Cardiac muscle cell (in vitro differentiated cells and primary cell): ENCODE data around the gene SLC51A. TPM values are rescaled to one million over a fixed set of nuclear protein-coding genes. Genes with fewer than 3 reads are reported as not detected.

ENCODE experiments used
- DNase-seq, 2 donors: peaks; one replicate each; pipeline versions ENCODE4 v3.0.0 to v3.0.0-alpha.2; 2010 to 2017; ENCODE audit warnings: low read depth in 1 of 2, low spot score in 1 of 2
- H3K27ac ChIP-seq: fragments of 200-600 bp; sonication (generic); 2 replicates; pipeline ENCODE4 v1.5.1; 2016
- H3K27me3 ChIP-seq: fragments of 200-600 bp; sonication (generic); 2 replicates; pipeline ENCODE4 v1.6.0; 2016; ENCODE audit warnings: control low read depth
- H3K36me3 ChIP-seq: fragments of 200-600 bp; sonication (generic); 2 replicates; pipeline ENCODE4 v1.5.1; 2016; ENCODE audit warnings: control low read depth
- H3K4me1 ChIP-seq: fragments of 200-600 bp; sonication (generic); 2 replicates; pipeline ENCODE4 v1.8.1; 2017; ENCODE audit warnings: low read depth, mild to moderate bottlenecking, mixed run types
- H3K4me3 ChIP-seq: fragments of 200-600 bp; sonication (generic); 2 replicates; pipeline ENCODE4 v1.5.1; 2016; ENCODE audit warnings: mild to moderate bottlenecking
- H3K9me3 ChIP-seq: fragments of 200-600 bp; sonication (generic); 2 replicates; pipeline ENCODE4 v1.5.1; 2017; ENCODE audit warnings: low read depth, mild to moderate bottlenecking, control low read depth
- CTCF ChIP-seq: IDR thresholded peaks from 2 replicates; pipeline ENCODE4 v1.5.1; 2012; ENCODE audit warnings: low read depth, mild to moderate bottlenecking, low read length
- polyA plus RNA-seq: library from polyadenylated mRNA; unstranded; fragments of >200 nt; fragmentation: Nextera tagmentation; extraction: Ambion mirVana; gene quantifications from 2 replicates; pipeline ENCODE4 v1.2.1, GENCODE V29; 2016
- total RNA-seq: library from RNA; depleted of rRNA; stranded (reverse); fragments of >200 nt; gene quantifications from 2 replicates; pipeline ENCODE4 v1.2.3, GENCODE V29; 2016

Gene SLC51A
- total and polyA plus RNA-seq, 2 experiments from 2014 or later: 3.9 TPM; not detected in 1

GRCh38 chr3:196215493-196216020 lies 777 bp upstream of the SLC51A start:
- Histone ChIP-seq H3K36me3 (no peaks in the 10 kb centered on the region), H3K4me3 (no peak overlapping the region), H3K27me3 (no peaks in the 10 kb centered on the region), H3K4me1 (peaks cover 5% of the 10 kb centered on the region), H3K27ac (no peak overlapping the region), H3K9me3 (no peaks in the 10 kb centered on the region)
- no peak for TF ChIP-seq CTCF
- no peak for DNase-seq

- Histone ChIP-seq H3K4me1 (peaks cover 5% of the 10 kb centered on the region), H3K4me3 (no peak overlapping the region), H3K36me3 (no peaks in the 10 kb centered on the region), H3K27ac (no peak overlapping the region), H3K9me3 (no peaks in the 10 kb centered on the region), H3K27me3 (no peaks in the 10 kb centered on the region)
- no peak for TF ChIP-seq CTCF
- DNase-seq: no peak
These were observed 412 bp downstream of the SLC51A start for GRCh38 chr3:196216681-196217211.

GRCh38 chr3:196217307-196218154 lies 1.2 kb downstream of the SLC51A start:
- H3K27me3 ChIP-seq: no peaks in the 10 kb centered on the region
- H3K36me3 ChIP-seq: no peaks in the 10 kb centered on the region
- H3K27ac ChIP-seq: no peak overlapping the region
- no peak overlapping the region for H3K4me3 ChIP-seq
- DNase-seq: no peak
- no peak for TF ChIP-seq CTCF
- H3K4me1 ChIP-seq: peaks cover 5% of the 10 kb centered on the region
- no peaks in the 10 kb centered on the region for H3K9me3 ChIP-seq

GRCh38 chr3:196218155-196218712 lies 1.9 kb downstream of the SLC51A start:
- no peak for DNase-seq
- no peaks in the 10 kb centered on the region for H3K27me3 ChIP-seq
- H3K4me3 ChIP-seq: no peak overlapping the region
- H3K27ac ChIP-seq: no peak overlapping the region
- peaks cover 5% of the 10 kb centered on the region for H3K4me1 ChIP-seq
- no peak for TF ChIP-seq CTCF
- H3K36me3 ChIP-seq: no peaks in the 10 kb centered on the region
- no peaks in the 10 kb centered on the region for H3K9me3 ChIP-seq

GRCh38 chr3:196219194-196219969 lies 3.0 kb downstream of the SLC51A start:
- no peaks in the 10 kb centered on the region for H3K27me3 ChIP-seq
- H3K9me3 ChIP-seq: no peaks in the 10 kb centered on the region
- DNase-seq: peak in 1 of 2 donors; percentile 93
- no peak for TF ChIP-seq CTCF
- no peaks in the 10 kb centered on the region for H3K36me3 ChIP-seq
- no peak overlapping the region for H3K27ac ChIP-seq
- no peak overlapping the region for H3K4me3 ChIP-seq
- peaks cover 5% of the 10 kb centered on the region for H3K4me1 ChIP-seq
